Sigmoid colon (tissue), 4 donors: ENCODE results near the gene SDCCAG8.

Source experiments
- CTCF ChIP-seq, 4 experiments: fragments of 450-650 bp in 3 of 4; fragments of 200-600 bp in 1 of 4; IDR thresholded peaks; one replicate each; pipeline ENCODE4 v1.5.1; 2016 to 2019; ENCODE audit warnings: antibody characterized with exemption in 4 of 4, mild to moderate bottlenecking in 3 of 4, moderate library complexity in 2 of 4
- EP300 ChIP-seq, 4 donors: sonication (generic); formaldehyde crosslinking; IDR thresholded peaks; one replicate each; pipeline ENCODE4 v1.6.1; 2017; ENCODE audit warnings: antibody characterized with exemption in 4 of 4
- POLR2A ChIP-seq, 2 donors: fragments of 450-650 bp; IDR thresholded peaks; one replicate each; pipeline ENCODE4 v1.6.1; 2016; ENCODE audit warnings: antibody characterized with exemption in 2 of 2, mild to moderate bottlenecking in 2 of 2, moderate library complexity in 2 of 2

- TF ChIP-seq POLR2A (IDR thresholded peaks at IDR 0.05): no peak
- TF ChIP-seq CTCF (IDR thresholded peaks at IDR 0.05): no peak
- TF ChIP-seq EP300 (IDR thresholded peaks at IDR 0.05): no peak
These were observed 4.5 kb downstream of the SDCCAG8 start for GRCh38 chr1:243260221-243260880.
